Measurements from ENCODE around the gene HOXB1.

DNA sequence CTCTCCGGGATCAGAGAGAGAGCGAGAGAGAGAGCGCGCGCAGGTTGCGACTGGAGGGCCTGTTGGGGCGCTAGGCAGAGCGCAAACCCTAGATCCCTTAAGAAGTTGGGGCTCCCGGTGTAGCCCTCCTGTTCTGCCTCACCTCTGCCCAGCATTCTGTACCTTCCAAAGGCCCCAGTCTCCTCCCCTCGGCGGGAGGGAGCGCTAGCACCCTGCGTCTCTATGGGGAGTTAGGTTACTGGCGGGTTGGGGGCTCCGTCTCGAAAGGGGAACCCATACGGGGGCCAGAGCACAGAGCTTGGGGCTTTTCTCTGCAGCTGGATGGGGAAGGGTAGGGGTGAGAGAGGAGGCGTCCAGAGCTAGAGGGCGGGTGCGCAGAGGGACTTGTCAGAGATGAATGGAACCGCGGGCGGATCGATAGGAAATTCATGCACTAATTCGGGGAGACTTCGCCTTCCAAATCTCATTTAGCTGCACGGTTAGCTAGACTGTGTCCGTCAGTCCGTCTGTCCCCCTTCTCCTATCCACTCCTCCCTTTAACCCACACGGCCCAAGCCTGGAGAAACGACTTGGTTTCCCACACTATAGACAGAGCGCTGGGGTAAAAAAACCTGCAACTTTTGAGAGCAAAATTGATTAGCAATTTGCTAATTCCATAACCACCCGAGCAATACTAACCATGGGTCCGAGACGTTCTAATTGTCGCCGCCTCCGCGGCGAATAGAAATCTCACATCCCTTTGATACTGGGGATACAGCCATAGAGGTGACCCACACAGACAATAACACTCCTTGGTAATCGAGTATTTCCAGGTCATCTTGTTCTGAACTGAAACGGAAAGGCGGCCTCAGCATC lies 48.0 kb upstream of the HOXB1 start:
- no peak for TF ChIP-seq EZH2 (IDR thresholded peaks at IDR 0.05; ENCODE audit: low read depth)
- TF ChIP-seq, protein P1, sequence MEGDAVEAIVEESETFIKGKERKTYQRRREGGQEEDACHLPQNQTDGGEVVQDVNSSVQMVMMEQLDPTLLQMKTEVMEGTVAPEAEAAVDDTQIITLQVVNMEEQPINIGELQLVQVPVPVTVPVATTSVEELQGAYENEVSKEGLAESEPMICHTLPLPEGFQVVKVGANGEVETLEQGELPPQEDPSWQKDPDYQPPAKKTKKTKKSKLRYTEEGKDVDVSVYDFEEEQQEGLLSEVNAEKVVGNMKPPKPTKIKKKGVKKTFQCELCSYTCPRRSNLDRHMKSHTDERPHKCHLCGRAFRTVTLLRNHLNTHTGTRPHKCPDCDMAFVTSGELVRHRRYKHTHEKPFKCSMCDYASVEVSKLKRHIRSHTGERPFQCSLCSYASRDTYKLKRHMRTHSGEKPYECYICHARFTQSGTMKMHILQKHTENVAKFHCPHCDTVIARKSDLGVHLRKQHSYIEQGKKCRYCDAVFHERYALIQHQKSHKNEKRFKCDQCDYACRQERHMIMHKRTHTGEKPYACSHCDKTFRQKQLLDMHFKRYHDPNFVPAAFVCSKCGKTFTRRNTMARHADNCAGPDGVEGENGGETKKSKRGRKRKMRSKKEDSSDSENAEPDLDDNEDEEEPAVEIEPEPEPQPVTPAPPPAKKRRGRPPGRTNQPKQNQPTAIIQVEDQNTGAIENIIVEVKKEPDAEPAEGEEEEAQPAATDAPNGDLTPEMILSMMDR (conservative IDR thresholded peaks at IDR 0.05), result no peak

Data from PC-9 (cell line).